ENCODE measurements around the gene SHC3. TPM values are rescaled to one million over a fixed set of nuclear protein-coding genes. Genes with fewer than 3 reads are reported as not detected.
A peak's percentile ranks its signal among the peaks of the same experiment; 100 is the strongest.

SHC3 gene
- total RNA-seq, 1 experiment from 2014 or later = 1.8 TPM

GRCh38 chr9:89058906-89059305 is 119.7 kb downstream of the SHC3 start:
- peaks cover 6% of the 10 kb centered on the region for H4K20me1 ChIP-seq (ENCODE audit: control insufficient read depth, insufficient read depth, insufficient read length)
- H3K27me3 Mint-ChIP-seq (ENCODE audit: low read depth) = no peaks in the 10 kb centered on the region
- H3K9me3 ChIP-seq (ENCODE audit: control insufficient read depth, low read depth, low read length) = no peaks in the 10 kb centered on the region
- H2AK5ac ChIP-seq (ENCODE audit: insufficient read length, low read length) = no peak overlapping the region
- no peaks in the 10 kb centered on the region for H3K79me1 ChIP-seq (ENCODE audit: insufficient read depth, low read depth, low read length, poor library complexity, severe bottlenecking)
- H3K18ac ChIP-seq (ENCODE audit: insufficient read length, low read depth, low read length) = no peak overlapping the region
- no peak overlapping the region for H3K4me3 Mint-ChIP-seq
- no peak overlapping the region for H3K14ac ChIP-seq (ENCODE audit: insufficient read depth, low read length)
- no peaks in the 10 kb centered on the region for H3K23me2 ChIP-seq (ENCODE audit: insufficient read length, low read depth, low read length, poor library complexity, severe bottlenecking)
- no peak overlapping the region for H3K56ac ChIP-seq (ENCODE audit: insufficient read length, low read depth, low read length)
- H4K5ac ChIP-seq (ENCODE audit: insufficient read length, low read depth, low read length) = no peak overlapping the region
- H3K4me1 Mint-ChIP-seq = no peaks in the 10 kb centered on the region
- H2BK20ac ChIP-seq (ENCODE audit: low read depth, low read length, poor library complexity, severe bottlenecking) = no peak overlapping the region
- no peak overlapping the region for H4K91ac ChIP-seq (ENCODE audit: insufficient read length, low read depth, low read length)
- no peak for TF ChIP-seq CTCF (conservative IDR thresholded peaks at IDR 0.05)
- peak overlapping the region; percentile 1 for H4K8ac ChIP-seq (replicated peaks; ENCODE audit: insufficient read length, low read depth, low read length)
- H2AFZ ChIP-seq (ENCODE audit: low read length) = no peak overlapping the region
- WGBS (ENCODE audit: extremely low coverage, insufficient read length, low lambda C conversion rate) = 100% methylated on average over 5 of the region's 12 CpGs
- no peaks in the 10 kb centered on the region for H3K27me3 ChIP-seq (ENCODE audit: insufficient read depth, low read length)
- DNase-seq = no peak
- no peak overlapping the region for H3K27ac ChIP-seq (ENCODE audit: insufficient read length, low read depth, low read length)
- H3K9ac ChIP-seq (ENCODE audit: extremely low read depth, insufficient read length, low read length) = no peak overlapping the region
- H3K27ac Mint-ChIP-seq = no peak overlapping the region
- H3K23ac ChIP-seq (ENCODE audit: insufficient read length, low read depth, low read length) = no peak overlapping the region
- no peak overlapping the region for H2BK120ac ChIP-seq (ENCODE audit: low read depth, low read length, poor library complexity, severe bottlenecking)
- no peak overlapping the region for H3K4me2 ChIP-seq (ENCODE audit: insufficient read depth, insufficient read length, low read length)
- H3K4ac ChIP-seq (ENCODE audit: low read depth, low read length) = no peak overlapping the region
- no peaks in the 10 kb centered on the region for H3K4me1 ChIP-seq (ENCODE audit: insufficient read depth, low read length)
- no peaks in the 10 kb centered on the region for H3K9me3 Mint-ChIP-seq
- no peaks in the 10 kb centered on the region for H3K79me2 ChIP-seq (ENCODE audit: insufficient read depth, low read length)
- no peak overlapping the region for H3T11ph ChIP-seq (ENCODE audit: low read length)
- no peak overlapping the region for H2BK5ac ChIP-seq (ENCODE audit: insufficient read length, low read length)
- H2BK15ac ChIP-seq (ENCODE audit: low read depth, low read length) = no peak overlapping the region
- H2BK12ac ChIP-seq (ENCODE audit: insufficient read length, low read depth, low read length) = no peak overlapping the region
- no peaks in the 10 kb centered on the region for H3K36me3 Mint-ChIP-seq (ENCODE audit: insufficient read depth in 1 of 3, low read depth in 3 of 3)

Data from H9 (cell line).